HG03159 (cell line): ENCODE measurements around the gene CAPN11.
A peak's percentile ranks its signal among the peaks of the same experiment; 100 is the strongest.

Experiments used
- ATAC-seq: cut with Tn5 transposase; IDR thresholded peaks from one replicate; pipeline ENCODE4 v1.9.1; 2021; ENCODE audit warnings: mild to moderate bottlenecking, moderate library complexity; ENCODE audit not compliant: unreplicated experiment

CAPN11 gene

GRCh38 chr6:44152533-44152932 lies 6.1 kb upstream of the CAPN11 start:
- ATAC-seq = no peak

DNA sequence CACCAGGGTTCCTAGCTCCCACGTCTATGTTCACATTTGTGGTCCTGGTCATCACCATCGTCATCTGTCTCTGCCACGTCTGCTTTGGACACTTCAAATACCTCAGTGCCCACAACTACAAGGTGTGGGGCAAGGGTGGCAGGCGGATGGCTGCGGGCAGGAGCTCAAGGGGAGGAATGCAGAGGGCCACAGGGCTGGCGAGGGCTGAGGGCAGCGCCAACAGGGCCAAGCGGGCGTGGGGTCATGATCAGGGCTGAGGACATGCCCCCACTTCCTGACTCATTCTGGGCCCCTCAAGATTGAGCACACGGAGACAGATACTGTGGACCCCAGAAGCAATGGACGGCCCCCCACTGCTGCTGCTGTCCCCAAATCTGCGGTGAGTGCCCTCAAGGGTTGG lies 4.6 kb upstream of the CAPN11 start:
- no peak for ATAC-seq

- ATAC-seq = no peak
These were observed 2.0 kb upstream of the CAPN11 start for GRCh38 chr6:44156494-44157151.

GRCh38 chr6:44157152-44157521 lies 1.5 kb upstream of the CAPN11 start:
- no peak for ATAC-seq

- no peak for ATAC-seq
These were observed 3.3 kb downstream of the CAPN11 start for GRCh38 chr6:44161997-44162338.

DNA sequence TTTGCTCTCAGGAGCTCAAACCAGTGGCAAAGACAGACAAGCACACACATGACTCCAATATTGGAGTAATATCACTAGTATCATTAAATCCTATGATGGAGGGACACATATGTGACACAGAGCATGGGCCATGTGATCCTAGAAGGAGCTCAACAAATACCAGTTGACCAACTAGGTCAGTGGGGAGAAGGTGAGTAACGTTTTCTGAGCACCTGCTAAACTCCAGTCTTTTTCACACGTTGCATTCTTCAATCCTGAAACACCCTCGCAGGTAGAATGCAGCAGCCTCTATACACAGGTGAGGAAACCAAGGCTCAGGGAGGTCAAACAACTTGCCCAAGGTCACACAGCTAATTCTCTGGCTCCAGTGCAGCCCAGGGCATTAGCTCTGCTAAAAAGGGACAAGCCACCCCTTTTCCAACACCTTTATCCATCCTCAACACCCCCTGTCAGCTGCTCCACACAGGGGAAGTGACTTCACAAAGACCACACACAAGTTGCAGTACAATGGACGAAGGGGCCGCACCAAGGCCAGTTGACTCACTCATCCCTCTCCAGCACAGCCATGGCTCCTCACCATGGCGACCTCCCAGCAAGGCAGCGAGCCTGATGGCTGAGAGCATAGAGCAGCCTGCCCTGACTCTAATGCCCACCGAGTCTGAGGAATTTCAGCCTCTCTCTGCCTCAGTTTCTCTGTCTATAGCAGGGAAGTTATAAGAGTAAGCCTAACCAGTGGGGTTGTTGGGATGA lies 4.4 kb downstream of the CAPN11 start:
- no peak for ATAC-seq

DNA sequence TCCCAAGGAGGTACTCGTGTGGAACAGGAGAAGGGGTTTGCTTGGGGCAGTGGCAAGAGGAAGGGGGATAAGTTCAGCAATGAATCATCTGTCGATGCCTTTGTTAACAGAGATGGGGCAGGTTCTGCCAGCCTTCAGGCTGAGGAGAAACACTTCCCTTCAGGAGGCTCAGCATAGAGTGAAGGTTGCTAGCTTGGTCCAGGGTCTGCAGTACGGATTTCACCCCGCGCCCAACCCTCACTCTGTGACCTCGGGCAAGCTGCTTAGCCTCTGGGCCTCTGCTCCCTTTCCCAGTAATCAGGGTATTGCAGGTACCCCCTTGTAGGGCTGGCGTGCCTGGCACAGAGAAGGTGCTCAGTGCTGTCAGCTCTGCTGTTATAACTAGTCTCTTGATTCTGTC lies 7.5 kb downstream of the CAPN11 start:
- no peak for ATAC-seq

DNA sequence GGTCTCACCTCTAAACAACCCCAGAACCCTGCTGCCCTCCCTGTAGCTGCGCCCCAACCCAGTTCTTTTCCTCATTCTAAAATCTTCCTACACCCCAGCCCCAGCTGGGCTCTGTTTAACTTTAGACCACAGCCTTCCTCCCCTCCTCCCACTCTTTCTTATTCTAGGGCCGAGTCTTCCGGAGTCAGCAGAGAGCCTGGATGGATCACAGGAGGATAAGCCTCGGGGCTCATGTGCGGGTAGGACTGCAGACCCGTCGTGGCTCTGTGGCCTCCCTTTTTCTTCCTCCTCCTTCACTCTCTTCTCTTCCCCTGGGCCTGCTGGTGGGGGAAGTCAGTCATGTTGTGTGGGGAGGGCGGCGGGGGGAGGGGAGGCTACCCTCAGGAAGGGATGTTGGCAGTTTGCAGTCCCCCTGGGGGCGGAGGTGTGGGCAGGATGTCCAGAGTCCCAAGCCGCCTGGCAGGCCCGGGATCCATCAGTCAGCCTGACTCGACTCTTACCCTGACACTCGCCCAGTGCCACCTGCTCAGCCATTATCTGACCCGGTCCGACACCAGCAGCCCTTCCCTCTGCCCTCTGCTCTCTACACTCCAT lies 8.1 kb downstream of the CAPN11 start:
- no peak for ATAC-seq

DNA sequence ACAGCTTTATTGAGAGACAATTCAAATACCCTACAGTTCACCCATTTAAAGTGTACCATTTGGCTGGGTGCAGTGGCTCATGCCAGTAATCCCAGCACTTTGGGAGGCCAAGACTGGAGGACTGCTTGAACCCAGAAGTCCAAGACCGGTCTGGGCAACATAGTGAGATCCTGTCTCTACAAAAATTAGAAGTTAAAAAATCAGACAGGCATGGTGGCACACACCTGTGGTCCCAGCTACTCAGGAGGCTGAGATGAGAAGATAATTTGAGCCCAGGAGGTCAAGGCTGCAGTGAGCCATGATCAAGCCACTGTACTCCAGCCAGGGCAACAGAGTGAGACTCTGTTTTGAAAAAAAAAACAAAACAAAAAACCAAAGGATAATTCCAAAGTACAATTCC lies 8.9 kb downstream of the CAPN11 start:
- no peak for ATAC-seq

GRCh38 chr6:44169154-44169553 lies 10.5 kb downstream of the CAPN11 start:
- ATAC-seq = no peak

DNA sequence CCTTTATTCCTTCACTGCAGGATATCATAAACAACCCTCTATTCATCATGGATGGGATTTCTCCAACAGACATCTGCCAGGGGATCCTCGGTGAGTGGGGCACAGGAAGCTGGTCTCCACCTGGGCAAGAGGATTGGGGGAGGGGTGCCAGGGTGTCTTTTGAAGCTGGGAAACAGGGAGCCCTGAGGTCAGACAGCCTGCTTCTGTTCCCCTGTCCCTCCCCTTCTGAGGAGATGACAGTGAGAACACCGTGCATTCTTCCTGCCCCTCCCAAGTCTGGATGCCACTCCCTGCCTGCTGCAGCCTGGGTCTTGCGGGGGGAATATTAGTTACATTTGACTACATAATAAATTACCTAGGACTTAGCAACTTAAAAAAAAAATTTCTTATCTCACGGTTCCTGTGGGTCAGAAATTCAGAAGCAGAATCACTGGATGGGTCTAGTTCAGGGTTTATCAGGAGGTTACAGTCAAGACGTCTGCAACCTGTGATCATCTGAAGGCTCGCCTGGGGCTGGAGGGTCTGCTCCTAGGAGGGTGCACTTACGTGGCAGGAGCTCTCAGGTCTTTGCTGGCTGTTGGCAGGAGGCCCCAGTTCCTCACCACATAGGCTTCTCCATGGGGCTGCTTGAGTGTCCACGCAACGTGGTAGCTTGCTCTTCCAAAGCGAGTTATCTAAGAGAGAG lies 11.4 kb downstream of the CAPN11 start:
- no peak for ATAC-seq

DNA sequence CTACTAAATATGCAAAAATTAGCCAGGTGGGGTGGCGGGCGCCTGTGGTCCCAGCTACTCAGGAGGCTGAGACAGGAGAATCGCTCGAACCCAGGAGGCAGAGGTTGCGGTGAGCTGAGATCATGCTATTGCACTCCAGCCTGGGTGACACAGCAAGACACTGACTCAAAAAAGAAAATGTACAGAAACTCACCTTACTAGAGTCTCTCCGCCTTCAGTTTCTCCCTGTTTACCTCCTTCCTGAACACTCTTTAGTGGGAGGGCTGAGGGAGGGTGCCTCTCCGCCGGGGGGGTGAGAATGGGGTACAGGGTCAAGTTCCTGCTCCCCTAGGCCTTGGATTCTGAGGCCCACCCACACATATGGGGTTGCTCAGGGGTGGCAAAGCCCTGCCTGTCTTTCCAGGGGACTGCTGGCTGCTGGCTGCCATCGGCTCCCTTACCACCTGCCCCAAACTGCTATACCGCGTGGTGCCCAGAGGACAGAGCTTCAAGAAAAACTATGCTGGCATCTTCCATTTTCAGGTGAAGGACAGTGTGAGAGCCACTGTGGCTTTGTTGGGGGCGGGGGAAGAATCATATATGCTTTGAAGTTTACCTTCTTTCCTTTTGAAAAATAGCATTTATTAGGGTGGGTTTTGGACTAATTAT lies 13.4 kb downstream of the CAPN11 start:
- no peak for ATAC-seq

DNA sequence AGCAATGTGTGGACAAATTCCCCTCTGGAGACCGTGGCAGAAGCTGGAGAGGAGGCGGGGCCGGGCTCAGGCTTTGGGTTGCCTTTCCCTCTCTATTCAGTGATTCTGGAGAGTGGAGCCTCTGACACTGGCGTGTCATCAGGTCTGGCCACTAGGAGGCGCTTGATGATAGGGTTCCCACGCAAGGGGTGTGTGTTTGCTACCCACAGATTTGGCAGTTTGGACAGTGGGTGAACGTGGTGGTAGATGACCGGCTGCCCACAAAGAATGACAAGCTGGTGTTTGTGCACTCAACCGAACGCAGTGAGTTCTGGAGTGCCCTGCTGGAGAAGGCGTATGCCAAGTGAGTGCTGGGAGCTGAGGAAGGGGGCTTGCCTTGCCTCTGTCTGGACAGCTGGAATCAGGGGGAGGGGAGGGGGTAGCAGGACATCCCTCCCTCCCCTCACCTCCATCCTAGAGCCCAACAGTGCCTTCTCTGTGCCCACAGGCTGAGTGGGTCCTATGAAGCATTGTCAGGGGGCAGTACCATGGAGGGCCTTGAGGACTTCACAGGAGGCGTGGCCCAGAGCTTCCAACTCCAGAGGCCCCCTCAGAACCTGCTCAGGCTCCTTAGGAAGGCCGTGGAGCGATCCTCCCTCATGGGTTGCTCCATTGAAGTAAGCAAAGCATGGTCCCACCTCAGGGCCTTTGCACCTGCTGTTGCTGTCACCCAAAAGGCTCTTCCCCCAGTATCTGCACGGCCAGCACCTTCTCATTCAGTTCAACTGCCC lies 14.3 kb downstream of the CAPN11 start:
- peak; percentile 62 for ATAC-seq

GRCh38 chr6:44176130-44176761 lies 17.6 kb downstream of the CAPN11 start:
- ATAC-seq = no peak

DNA sequence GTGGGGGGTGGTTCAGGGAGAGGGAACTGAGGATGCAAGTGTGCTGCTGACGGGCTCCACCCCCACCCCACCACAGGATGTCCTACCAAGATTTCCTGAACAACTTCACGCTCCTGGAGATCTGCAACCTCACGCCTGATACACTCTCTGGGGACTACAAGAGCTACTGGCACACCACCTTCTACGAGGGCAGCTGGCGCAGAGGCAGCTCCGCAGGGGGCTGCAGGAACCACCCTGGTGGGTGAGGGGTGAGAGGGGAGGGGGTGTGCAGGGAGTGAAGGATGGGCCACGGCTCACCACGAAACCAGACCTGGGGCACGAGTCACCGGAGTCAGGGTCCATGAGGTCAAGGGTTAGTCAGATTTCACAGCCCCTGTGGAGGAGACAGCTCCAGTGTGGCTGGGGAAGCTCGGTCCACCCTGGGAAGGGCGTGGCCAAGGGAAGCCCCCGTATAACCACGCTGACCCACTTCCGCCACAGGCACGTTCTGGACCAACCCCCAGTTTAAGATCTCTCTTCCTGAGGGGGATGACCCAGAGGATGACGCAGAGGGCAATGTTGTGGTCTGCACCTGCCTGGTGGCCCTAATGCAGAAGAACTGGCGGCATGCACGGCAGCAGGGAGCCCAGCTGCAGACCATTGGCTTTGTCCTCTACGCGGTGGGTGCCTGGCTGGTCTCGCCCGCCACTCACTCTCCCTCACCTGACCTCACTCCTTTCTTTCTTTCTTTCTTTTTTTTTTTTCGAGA lies 18.3 kb downstream of the CAPN11 start:
- no peak for ATAC-seq

- no peak for ATAC-seq
These were observed 19.2 kb downstream of the CAPN11 start for GRCh38 chr6:44177691-44178423.

DNA sequence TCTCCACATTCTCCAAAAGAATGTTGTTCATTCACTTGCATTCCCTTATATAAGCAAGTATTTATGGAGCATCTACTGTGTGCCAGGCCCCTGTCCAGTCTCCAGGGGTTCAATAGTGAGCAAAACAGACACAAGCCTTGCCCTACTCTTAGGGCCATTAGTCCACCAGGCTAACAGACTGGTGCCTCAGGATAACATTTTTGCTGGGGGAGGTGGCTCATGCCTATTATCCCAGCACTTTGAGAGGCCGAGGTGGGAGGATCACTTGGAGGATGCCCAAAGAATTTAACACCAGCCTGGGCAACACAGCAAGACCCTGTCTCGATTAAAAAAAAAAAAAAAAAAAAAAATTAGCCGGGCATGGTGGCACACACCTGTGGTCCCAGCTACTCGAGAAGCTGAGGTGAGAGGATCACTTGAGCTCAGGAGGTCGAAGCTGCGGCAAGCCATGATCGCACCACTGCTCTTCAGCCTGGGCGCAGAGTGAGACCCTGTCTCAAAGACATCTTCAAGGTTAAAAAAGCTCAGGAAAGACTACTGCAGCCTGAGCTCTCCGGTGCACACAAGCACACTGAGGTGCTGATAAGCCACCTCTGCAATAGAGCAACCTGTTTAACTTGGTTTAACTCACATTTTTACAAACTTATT lies 19.9 kb downstream of the CAPN11 start:
- ATAC-seq = no peak

- no peak for ATAC-seq
These were observed 20.5 kb downstream of the CAPN11 start for GRCh38 chr6:44179072-44179536.
